ENCODE data around the gene SUN2. TPM values are rescaled to one million over a fixed set of nuclear protein-coding genes. Genes with fewer than 3 reads are reported as not detected.
A peak's percentile ranks its signal among the peaks of the same experiment; 100 is the strongest.

Gene SUN2
- total and polyA plus RNA-seq, 2 of the 13 experiments (the other 11 are each of a cell fraction or from before 2014, with no cell fraction given) = 45.6 to 56.6 TPM

GRCh38 chr22:38707346-38707745 is 48.5 kb downstream of the SUN2 start (continued):
- peak; percentile 25; the same call in 1 of the 2 replicates for TF ChIP-seq HNF4G (IDR thresholded peaks at IDR 0.05; ENCODE audit: borderline replicate concordance, low read depth, low read length)
- TF ChIP-seq HNF4G (CRISPR knock-in tag; IDR thresholded peaks at IDR 0.05; ENCODE audit: borderline replicate concordance, low read depth) = no peak
- no peak for TF ChIP-seq KLF6 (CRISPR knock-in tag; IDR thresholded peaks at IDR 0.05)
- 0 out of 2 replicates have a peak, but pooled peaks have one; percentile 27 for TF ChIP-seq ZNF335 (CRISPR knock-in tag; IDR thresholded peaks at IDR 0.05)
- TF ChIP-seq DMTF1 (CRISPR knock-in tag; IDR thresholded peaks at IDR 0.05) = no peak
- no peak for TF ChIP-seq KLF11 (CRISPR knock-in tag; IDR thresholded peaks at IDR 0.05)
- TF ChIP-seq RCOR2 (CRISPR knock-in tag; IDR thresholded peaks at IDR 0.05) = peak; percentile 54; the same call in 1 of the 2 replicates
- TF ChIP-seq SIN3B (IDR thresholded peaks at IDR 0.05; ENCODE audit: low read length) = no peak
- TF ChIP-seq ZNF121 (CRISPR knock-in tag; IDR thresholded peaks at IDR 0.05) = no peak
- peak; percentile 68; the same call in 1 of the 2 replicates for TF ChIP-seq SIX1 (CRISPR knock-in tag; IDR thresholded peaks at IDR 0.05; ENCODE audit: borderline replicate concordance)
- no peak; the same call in 1 of the 2 replicates for TF ChIP-seq CREM (IDR thresholded peaks at IDR 0.05)
- TF ChIP-seq CREM (CRISPR knock-in tag; IDR thresholded peaks at IDR 0.05) = no peak
- TF ChIP-seq ZNF749 (CRISPR knock-in tag; IDR thresholded peaks at IDR 0.05; ENCODE audit: borderline replicate concordance) = no peak
- no peak for TF ChIP-seq NFYB (CRISPR knock-in tag; IDR thresholded peaks at IDR 0.05)
- no peak for TF ChIP-seq SP4 (CRISPR knock-in tag; IDR thresholded peaks at IDR 0.05)
- TF ChIP-seq NONO (IDR thresholded peaks at IDR 0.05) = no peak
- no peak for TF ChIP-seq NONO (CRISPR knock-in tag; conservative IDR thresholded peaks at IDR 0.05)
- TF ChIP-seq DPF2 (CRISPR knock-in tag; IDR thresholded peaks at IDR 0.05; ENCODE audit: borderline replicate concordance, low read depth) = peak; percentile 74
- peak; percentile 58; the same call in 1 of the 2 replicates for TF ChIP-seq GATAD1 (CRISPR knock-in tag; IDR thresholded peaks at IDR 0.05)
- TF ChIP-seq ARNT (IDR thresholded peaks at IDR 0.05) = no peak
- TF ChIP-seq ZNF441 (CRISPR knock-in tag; IDR thresholded peaks at IDR 0.05; ENCODE audit: borderline replicate concordance) = no peak
- no peak; the same call in 1 of the 2 replicates for TF ChIP-seq MIER3 (CRISPR knock-in tag; IDR thresholded peaks at IDR 0.05; ENCODE audit: borderline replicate concordance)
- TF ChIP-seq ETV6 (CRISPR knock-in tag; conservative IDR thresholded peaks at IDR 0.05) = no peak
- no peak for TF ChIP-seq NKX3-1 (CRISPR knock-in tag; IDR thresholded peaks at IDR 0.05)
- no peak for TF ChIP-seq EEA1 (CRISPR knock-in tag; IDR thresholded peaks at IDR 0.05; ENCODE audit: borderline replicate concordance)
- TF ChIP-seq TBX2 (CRISPR knock-in tag; IDR thresholded peaks at IDR 0.05; ENCODE audit: borderline replicate concordance) = 0 out of 2 replicates have a peak, but pooled peaks have one; percentile 47
- TF ChIP-seq TAF1 (CRISPR knock-in tag; IDR thresholded peaks at IDR 0.05) = no peak
- no peak for TF ChIP-seq NR2F2 (IDR thresholded peaks at IDR 0.05; ENCODE audit: borderline replicate concordance, low read depth)
- no peak for TF ChIP-seq ZNF362 (CRISPR knock-in tag; IDR thresholded peaks at IDR 0.05; ENCODE audit: borderline replicate concordance)
- TF ChIP-seq HMG20A (CRISPR knock-in tag; IDR thresholded peaks at IDR 0.05; ENCODE audit: borderline replicate concordance) = peak; percentile 53; the same call in 1 of the 2 replicates
- TF ChIP-seq BORCS8-MEF2B (CRISPR knock-in tag; IDR thresholded peaks at IDR 0.05) = no peak
- TF ChIP-seq ZNF703 (CRISPR knock-in tag; IDR thresholded peaks at IDR 0.05; ENCODE audit: borderline replicate concordance) = no peak
- no peak for TF ChIP-seq BRCA1 (CRISPR knock-in tag; IDR thresholded peaks at IDR 0.05)

Data from HepG2 (cell line).